GM12892 (cell line): ENCODE data around the gene GPR78.
"Not testable (repeated sequence)": the region's sequence is repeated elsewhere in the genome, so short reads cannot be mapped to it uniquely, and the experiment has no call there.

Experiments used
- POLR2A ChIP-seq: IDR thresholded peaks from 2 replicates; pipeline ENCODE4 v1.6.1; 2011; ENCODE audit warnings: low read depth, low read length, control low read depth
- POLR2AphosphoS5 ChIP-seq: IDR thresholded peaks from 2 replicates; pipeline ENCODE4 v1.6.1; 2011; ENCODE audit warnings: low read depth, low read length, control low read depth
- TAF1 ChIP-seq: IDR thresholded peaks from 2 replicates; pipeline ENCODE4 v1.6.1; 2011; ENCODE audit warnings: low read depth, mild to moderate bottlenecking, control low read depth, low read length, borderline replicate concordance

DNA sequence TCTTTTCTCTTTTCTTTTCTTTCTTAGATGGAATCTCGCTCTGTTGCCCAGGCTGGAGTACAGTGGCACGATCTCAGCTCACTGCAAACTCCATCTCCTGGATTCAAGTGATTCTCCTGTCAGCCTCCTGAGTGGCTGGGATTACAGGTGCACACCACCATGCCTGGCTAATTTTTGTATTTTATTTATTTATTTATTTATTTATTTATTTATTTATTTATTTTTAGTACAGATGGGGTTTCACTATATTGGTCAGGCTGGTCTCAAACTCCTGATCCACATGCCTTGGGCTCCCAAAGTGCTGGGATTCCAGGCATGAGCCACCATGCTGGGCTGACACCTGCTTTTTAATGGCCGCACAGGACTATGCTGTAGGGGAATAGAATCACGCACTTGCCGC, 3.6 kb upstream of the GPR78 start:
- TF ChIP-seq POLR2AphosphoS5, POLR2A, TAF1: not testable (repeated sequence)
